Large intestine (tissue), 3 donors: ENCODE measurements around the gene TBC1D2B. TPM values are rescaled to one million over a fixed set of nuclear protein-coding genes. Genes with fewer than 3 reads are reported as not detected.
A peak's percentile ranks its signal among the peaks of the same experiment; 100 is the strongest.

Source experiments
- DNase-seq, 2 donors: peaks; one replicate each; pipeline versions ENCODE4 v3.0.0 to v3.0.0-alpha.2; 2013
- H3K27ac ChIP-seq: one replicate; pipeline ENCODE4 v1.5.1; 2013; ENCODE audit warnings: low read length
- H3K27me3 ChIP-seq: 2 replicates; pipeline ENCODE4 v1.6.1; 2013; ENCODE audit warnings: low read length; ENCODE audit not compliant: control insufficient read depth, insufficient read depth
- H3K36me3 ChIP-seq: 2 replicates; pipeline ENCODE4 v1.6.1; 2013; ENCODE audit warnings: low read length; ENCODE audit not compliant: control insufficient read depth, insufficient read depth
- H3K4me1 ChIP-seq: one replicate; pipeline ENCODE4 v1.6.1; 2013; ENCODE audit warnings: low read length; ENCODE audit not compliant: control insufficient read depth, insufficient read depth
- H3K4me3 ChIP-seq: one replicate; pipeline ENCODE4 v1.5.1; 2013; ENCODE audit warnings: low read length
- H3K9me3 ChIP-seq: one replicate; pipeline ENCODE4 v1.6.1; 2013; ENCODE audit warnings: mild to moderate bottlenecking, low read depth, low read length, moderate library complexity; ENCODE audit not compliant: control insufficient read depth
- WGBS: methylation state at CpG from one replicate; pipeline ENCODE4 v1.1.5; 2013; ENCODE audit warnings: low lambda C conversion rate; ENCODE audit not compliant: insufficient coverage; 5-methylcytosine and 5-hydroxymethylcytosine counted together
- polyA plus RNA-seq: library from polyadenylated mRNA; unstranded; fragments of 120-200 nt; gene quantifications from one replicate; pipeline ENCODE4 v1.2.1, GENCODE V29; 2013

The TBC1D2B gene
- polyA plus RNA-seq, 1 donor, result 44.6 TPM

DNA sequence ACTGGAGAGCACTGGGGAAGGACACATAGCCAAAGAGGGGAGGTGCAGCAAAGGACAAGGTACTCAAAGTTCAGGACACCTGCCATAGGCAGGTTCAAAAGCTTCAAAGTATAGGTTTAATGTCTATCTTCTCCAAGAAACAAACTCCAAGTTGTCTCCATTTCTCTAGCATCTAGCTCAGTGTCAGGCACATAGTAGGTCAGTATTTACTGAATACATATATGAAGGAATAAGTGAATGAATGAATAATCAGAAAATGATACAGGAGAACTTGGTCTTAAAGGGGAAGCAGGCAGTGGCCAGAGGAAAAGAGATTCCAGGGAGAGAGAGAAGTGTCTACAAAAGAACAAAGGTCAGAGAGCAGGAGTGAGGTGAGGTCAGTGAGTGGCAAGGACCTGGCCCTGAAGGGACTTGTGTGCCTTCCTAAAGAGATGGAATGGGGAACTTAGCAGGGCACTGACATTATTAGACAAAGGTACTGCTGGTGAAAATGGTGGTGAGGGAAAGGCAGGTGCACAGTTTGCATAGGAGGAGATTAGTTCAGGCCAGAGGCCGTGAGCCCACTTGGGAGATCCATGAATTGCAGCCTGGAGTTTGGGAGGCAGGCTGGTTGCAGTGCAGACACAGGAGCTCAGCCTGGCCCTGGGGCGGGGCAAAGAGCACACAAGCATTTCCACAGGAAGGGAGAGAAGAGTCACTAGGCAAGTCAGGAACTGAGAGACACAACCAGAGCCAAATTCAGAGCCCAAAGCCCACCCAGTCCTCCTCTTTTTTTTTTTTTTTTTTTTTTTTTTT lies 21.4 kb downstream of the TBC1D2B start:
- Histone ChIP-seq H3K27ac (peak overlapping the region; percentile 66), H3K4me1 (peaks cover 69% of the 10 kb centered on the region), H3K9me3 (no peaks in the 10 kb centered on the region), H3K36me3 (peaks cover 11% of the 10 kb centered on the region), H3K4me3 (no peak overlapping the region), H3K27me3 (no peaks in the 10 kb centered on the region)
- peak in 1 of 2 donors; percentile 74 for DNase-seq
- no CpG with 5 or more reads among the region's 2 CpGs for WGBS

DNA sequence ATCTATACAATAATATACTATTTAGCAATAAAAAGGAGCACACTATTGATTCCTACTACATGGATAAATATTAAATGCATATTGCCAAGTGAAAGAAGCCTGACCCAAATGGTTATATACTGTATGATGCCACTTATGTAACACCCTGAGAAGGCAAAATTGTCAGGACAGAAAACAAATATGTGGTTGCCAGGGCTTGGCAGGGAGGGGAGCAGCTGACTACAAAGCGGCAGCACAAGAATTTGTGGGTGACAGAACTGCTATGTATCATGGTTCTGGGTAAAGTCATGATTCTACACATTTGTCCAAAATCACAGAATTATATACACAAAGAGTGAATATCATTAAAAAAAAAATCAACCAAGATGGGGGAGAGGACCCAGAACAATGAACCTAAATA lies 22.5 kb downstream of the TBC1D2B start:
- Histone ChIP-seq H3K9me3 (no peaks in the 10 kb centered on the region), H3K36me3 (peaks cover 11% of the 10 kb centered on the region), H3K27me3 (no peaks in the 10 kb centered on the region), H3K27ac (no peak overlapping the region), H3K4me1 (peaks cover 80% of the 10 kb centered on the region), H3K4me3 (no peak overlapping the region)
- WGBS, result no CpG with 5 or more reads among the region's 1 CpG
- no peak for DNase-seq

DNA sequence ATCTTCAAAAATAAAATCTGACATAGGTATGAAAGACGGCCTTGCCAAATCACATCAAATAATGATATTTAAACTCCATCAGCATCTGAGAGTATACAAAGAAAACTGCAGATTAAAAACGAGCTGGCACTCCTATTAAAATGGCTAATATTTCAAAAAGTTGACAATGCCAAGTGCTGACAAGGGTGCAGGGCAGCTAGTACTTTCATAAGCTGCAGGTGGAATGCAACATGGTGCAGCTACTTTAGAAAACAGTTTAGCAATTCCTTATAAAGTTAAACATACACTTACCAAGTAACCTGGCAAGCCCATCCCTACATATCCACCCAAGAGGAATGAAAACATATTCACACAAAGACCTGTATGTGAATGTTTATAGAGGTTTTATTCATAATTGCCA lies 23.0 kb downstream of the TBC1D2B start:
- peaks cover 82% of the 10 kb centered on the region for H3K4me1 ChIP-seq
- no peaks in the 10 kb centered on the region for H3K27me3 ChIP-seq
- peaks cover 11% of the 10 kb centered on the region for H3K36me3 ChIP-seq
- H3K9me3 ChIP-seq, result no peaks in the 10 kb centered on the region
- no peak overlapping the region for H3K4me3 ChIP-seq
- no peak overlapping the region for H3K27ac ChIP-seq
- 100% methylated on average over 1 of the region's 2 CpGs for WGBS
- DNase-seq, result no peak

DNA sequence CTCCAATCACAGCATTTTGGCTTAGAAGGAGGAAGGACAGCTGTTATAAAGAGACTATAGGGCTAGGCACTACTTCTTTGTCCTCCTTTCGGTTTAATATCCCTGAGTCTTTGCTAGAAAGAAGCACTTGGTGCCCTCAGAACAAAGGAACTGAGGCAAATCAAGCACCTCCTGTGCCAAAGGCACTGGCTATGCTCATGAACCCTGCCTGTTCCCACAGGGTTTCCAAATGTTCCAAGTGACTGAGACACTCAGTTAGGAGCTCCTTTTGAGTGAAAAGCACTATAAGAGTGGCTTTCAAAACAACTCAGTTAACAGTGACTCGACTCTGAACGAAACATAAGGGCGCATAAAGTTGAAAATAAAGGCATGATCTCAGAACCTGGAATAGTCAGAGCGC lies 25.0 kb downstream of the TBC1D2B start:
- DNase-seq, result no peak
- H3K4me1 ChIP-seq, result peaks cover 78% of the 10 kb centered on the region
- H3K9me3 ChIP-seq, result no peaks in the 10 kb centered on the region
- no CpG with 5 or more reads among the region's 5 CpGs for WGBS
- no peaks in the 10 kb centered on the region for H3K27me3 ChIP-seq
- no peak overlapping the region for H3K4me3 ChIP-seq
- H3K27ac ChIP-seq, result peak overlapping the region; percentile 76
- H3K36me3 ChIP-seq, result peaks cover 18% of the 10 kb centered on the region

DNA sequence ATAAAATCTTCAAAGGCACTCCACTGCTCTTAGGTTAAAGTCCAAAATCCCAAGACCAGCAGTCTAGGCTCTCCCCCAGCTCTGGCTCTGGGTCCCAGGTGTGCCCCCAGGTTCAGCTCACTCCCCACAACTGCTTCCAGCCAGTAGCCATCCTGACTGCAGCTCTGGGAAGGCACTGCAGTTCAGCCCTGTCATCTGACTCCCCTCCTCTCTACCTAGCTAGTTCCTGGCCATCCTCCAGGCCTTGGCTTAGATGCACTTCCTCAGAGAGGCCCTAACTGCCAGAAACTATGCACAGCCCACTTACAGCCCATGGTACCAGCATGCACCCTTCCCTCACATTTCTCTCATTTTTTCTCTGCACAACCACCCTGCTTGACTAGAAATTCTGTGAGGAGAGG lies 25.5 kb downstream of the TBC1D2B start:
- Histone ChIP-seq H3K4me1 (peaks cover 76% of the 10 kb centered on the region), H3K27ac (peak overlapping the region; percentile 76), H3K9me3 (no peaks in the 10 kb centered on the region), H3K4me3 (no peak overlapping the region), H3K27me3 (no peaks in the 10 kb centered on the region), H3K36me3 (peaks cover 21% of the 10 kb centered on the region)
- DNase-seq, result peak; percentile 69 to 91

DNA sequence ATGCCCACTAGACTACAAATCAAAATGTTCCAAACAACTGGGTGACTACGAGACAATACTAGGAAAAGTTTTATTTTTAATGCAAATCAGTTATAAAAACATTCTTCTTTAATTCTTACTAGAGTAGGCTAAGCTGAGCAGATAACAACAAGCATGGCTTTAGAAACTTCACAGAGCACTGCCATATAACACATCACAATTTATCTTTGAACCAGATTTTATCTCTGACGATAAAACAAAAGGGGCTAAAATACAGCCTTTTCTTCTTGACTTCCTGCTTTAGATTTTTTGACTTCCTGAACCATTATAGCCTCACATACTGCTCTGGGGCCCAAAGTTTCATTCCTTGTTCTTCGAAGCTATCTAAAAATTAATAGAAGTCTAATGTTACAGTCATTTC lies 25.9 kb downstream of the TBC1D2B start:
- no peaks in the 10 kb centered on the region for H3K9me3 ChIP-seq
- H3K27ac ChIP-seq, result peak overlapping the region; percentile 76
- no peak for DNase-seq
- H3K4me3 ChIP-seq, result no peak overlapping the region
- no peaks in the 10 kb centered on the region for H3K27me3 ChIP-seq
- no CpG with 5 or more reads among the region's 3 CpGs for WGBS
- H3K36me3 ChIP-seq, result peaks cover 21% of the 10 kb centered on the region
- peaks cover 76% of the 10 kb centered on the region for H3K4me1 ChIP-seq

DNA sequence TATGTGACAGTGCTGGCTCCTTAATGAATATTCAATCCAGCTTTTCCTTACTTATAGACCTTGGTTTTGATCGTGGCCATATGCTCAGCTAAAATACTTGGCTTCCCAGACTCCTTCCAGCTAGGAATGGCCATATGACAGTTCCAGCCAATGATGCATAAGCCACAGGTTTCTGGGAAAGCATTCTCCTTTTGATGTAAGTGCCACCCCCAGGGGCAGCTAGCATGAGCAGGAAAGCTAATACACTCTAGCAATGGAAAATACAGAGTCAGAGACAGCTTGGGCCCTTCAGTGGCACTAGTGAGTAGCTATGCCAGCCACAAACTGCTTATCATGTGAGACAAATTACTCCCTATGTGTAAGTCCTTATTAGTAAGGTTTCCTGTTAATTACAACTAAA lies 26.7 kb downstream of the TBC1D2B start:
- H3K4me1 ChIP-seq, result peaks cover 70% of the 10 kb centered on the region
- no peak overlapping the region for H3K4me3 ChIP-seq
- H3K27me3 ChIP-seq, result no peaks in the 10 kb centered on the region
- no CpG with 5 or more reads among the region's 1 CpG for WGBS
- H3K36me3 ChIP-seq, result peaks cover 21% of the 10 kb centered on the region
- H3K27ac ChIP-seq, result peak overlapping the region; percentile 76
- no peaks in the 10 kb centered on the region for H3K9me3 ChIP-seq
- DNase-seq, result no peak

DNA sequence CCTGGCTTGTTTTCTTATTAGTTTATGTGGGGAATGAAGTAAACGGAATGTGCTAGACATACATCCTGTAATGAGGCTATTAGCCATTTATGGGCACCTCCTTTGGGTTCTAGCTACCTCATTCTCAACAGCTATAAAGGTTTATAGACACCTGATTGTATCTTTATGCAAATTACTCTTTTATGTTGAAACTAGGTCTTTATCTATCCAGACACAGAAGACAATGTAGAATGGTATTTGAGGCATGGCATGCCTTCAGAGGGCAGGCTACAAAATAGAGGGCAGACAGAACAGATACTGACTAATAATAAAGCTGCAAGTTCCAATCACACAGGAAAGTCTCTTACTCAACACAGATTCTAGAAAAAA lies 27.1 kb downstream of the TBC1D2B start:
- Histone ChIP-seq H3K27ac (peak overlapping the region; percentile 76), H3K9me3 (no peaks in the 10 kb centered on the region), H3K4me3 (no peak overlapping the region), H3K4me1 (peaks cover 66% of the 10 kb centered on the region), H3K27me3 (no peaks in the 10 kb centered on the region), H3K36me3 (peaks cover 21% of the 10 kb centered on the region)
- peak in 1 of 2 donors; percentile 54 for DNase-seq
- WGBS, result no CpG with 5 or more reads among the region's 1 CpG

DNA sequence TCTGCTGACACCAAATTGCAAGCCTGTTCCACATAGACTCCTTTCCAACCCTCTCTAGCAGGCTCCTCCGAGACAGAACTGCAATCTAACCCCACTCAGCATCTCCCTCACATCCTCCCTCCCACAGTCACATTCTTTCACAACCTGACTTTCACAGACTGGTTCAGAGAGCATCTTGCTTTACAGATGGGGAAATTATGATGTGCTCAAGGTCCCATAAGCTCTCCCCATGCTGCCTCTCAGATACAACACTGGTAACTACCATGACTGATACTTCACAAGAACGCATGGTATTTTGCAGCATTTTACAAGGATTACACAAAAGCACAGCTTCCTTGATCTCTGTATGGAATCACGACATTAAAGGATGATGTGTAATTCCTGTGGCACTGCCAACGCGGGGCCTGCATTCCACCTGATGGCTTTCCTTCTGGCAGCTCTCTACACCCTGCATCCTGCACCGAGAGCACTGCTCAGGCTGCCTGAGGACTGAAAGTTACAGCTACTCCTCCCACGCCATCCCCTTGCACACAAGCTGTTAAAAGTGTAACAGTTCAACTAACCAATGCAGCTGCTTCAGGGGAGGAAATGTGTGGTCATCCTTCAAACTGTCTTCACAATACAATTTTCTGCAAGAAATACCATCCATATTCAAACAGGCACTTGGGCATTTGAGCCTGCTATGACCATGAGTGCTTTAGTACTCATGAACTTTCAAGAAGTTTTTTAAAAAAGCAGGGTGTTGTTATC lies 27.6 kb downstream of the TBC1D2B start:
- H3K4me1 ChIP-seq, result peaks cover 69% of the 10 kb centered on the region
- H3K9me3 ChIP-seq, result no peaks in the 10 kb centered on the region
- no peak overlapping the region for H3K4me3 ChIP-seq
- H3K36me3 ChIP-seq, result peaks cover 21% of the 10 kb centered on the region
- peak overlapping the region; percentile 76 for H3K27ac ChIP-seq
- no peak for DNase-seq
- no CpG with 5 or more reads among the region's 7 CpGs for WGBS
- no peaks in the 10 kb centered on the region for H3K27me3 ChIP-seq

DNA sequence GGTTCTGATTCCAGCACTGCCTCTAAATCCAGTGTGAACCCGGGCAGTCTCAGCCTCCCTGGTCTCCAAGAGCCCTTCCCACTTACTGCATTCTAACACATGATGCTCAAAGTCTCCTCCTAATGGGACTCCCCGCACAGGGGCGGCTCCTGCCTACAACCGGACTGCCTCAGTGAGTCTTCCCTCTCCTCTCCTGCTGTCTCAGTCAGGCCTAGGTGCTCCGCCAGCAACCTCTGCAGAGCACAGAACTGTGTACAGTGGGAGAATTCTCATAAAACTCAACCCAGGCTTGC lies 28.9 kb downstream of the TBC1D2B start:
- no CpG with 5 or more reads among the region's 5 CpGs for WGBS
- Histone ChIP-seq H3K9me3 (no peaks in the 10 kb centered on the region), H3K4me1 (peaks cover 72% of the 10 kb centered on the region), H3K27me3 (no peaks in the 10 kb centered on the region), H3K4me3 (no peak overlapping the region), H3K36me3 (peaks cover 25% of the 10 kb centered on the region), H3K27ac (peak overlapping the region; percentile 12)
- no peak for DNase-seq
